ENCODE data around the gene CAPN10.

The CAPN10 gene

GRCh38 chr2:240620859-240621258, 34.3 kb downstream of the CAPN10 start:
- no peak for TF ChIP-seq CTCF (conservative IDR thresholded peaks at IDR 0.05)
- no peak for TF ChIP-seq ZFX (IDR thresholded peaks at IDR 0.05)
- no peak overlapping the region for H3K27ac ChIP-seq

GRCh38 chr2:240622060-240622411, 35.5 kb downstream of the CAPN10 start:
- no peak overlapping the region for H3K27ac ChIP-seq

GRCh38 chr2:240622531-240623235, 36.1 kb downstream of the CAPN10 start:
- TF ChIP-seq ZFX (IDR thresholded peaks at IDR 0.05) (no peak), CTCF (conservative IDR thresholded peaks at IDR 0.05) (no peak)
- H3K27ac ChIP-seq, result no peak overlapping the region

More at GRCh38 chr2:240622060-240622411, 35.5 kb downstream of the CAPN10 start:
- TF ChIP-seq ZFX (IDR thresholded peaks at IDR 0.05) (no peak), CTCF (conservative IDR thresholded peaks at IDR 0.05) (no peak)

- no peak overlapping the region for H3K27ac ChIP-seq
- no peak for TF ChIP-seq CTCF (conservative IDR thresholded peaks at IDR 0.05)
- no peak for TF ChIP-seq ZFX (IDR thresholded peaks at IDR 0.05)
These were observed 37.0 kb downstream of the CAPN10 start for GRCh38 chr2:240623531-240624010.

GRCh38 chr2:240624011-240624949, 37.7 kb downstream of the CAPN10 start:
- H3K27ac ChIP-seq, result no peak overlapping the region

GRCh38 chr2:240624950-240625621, 38.6 kb downstream of the CAPN10 start, which contains the start of gene GPR35:
TSS of gene GPR35 (plus strand) at chr2:240625480. CDS start at chr2:240629953, 4,473 bp downstream.
- TF ChIP-seq ZFX (IDR thresholded peaks at IDR 0.05) (no peak), CTCF (conservative IDR thresholded peaks at IDR 0.05) (no peak)
- H3K27ac ChIP-seq, result no peak within 1 kb of the TSS

More at GRCh38 chr2:240624011-240624949, 37.7 kb downstream of the CAPN10 start:
- no peak for TF ChIP-seq CTCF (conservative IDR thresholded peaks at IDR 0.05)
- no peak for TF ChIP-seq ZFX (IDR thresholded peaks at IDR 0.05)

Measured in C4-2B (cell line).